Trophoblast cell (in vitro differentiated cells and primary cell): ENCODE results near the gene CYB561D1.

Experiments
- DNase-seq, 2 donors: peaks; one replicate each; pipeline ENCODE4 v3.0.0-alpha.2; 2016
- H2AFZ ChIP-seq: 2 replicates; pipeline ENCODE4 v1.6.1; 2013; ENCODE audit warnings: low read length, moderate library complexity, mild to moderate bottlenecking; ENCODE audit not compliant: insufficient read depth, poor library complexity
- H2AK5ac ChIP-seq: 2 replicates; pipeline ENCODE4 v1.6.1; 2013; ENCODE audit warnings: mild to moderate bottlenecking, low read length
- H2BK120ac ChIP-seq: 2 replicates; pipeline ENCODE4 v1.6.1; 2013; ENCODE audit warnings: low read length, mild to moderate bottlenecking, moderate library complexity; ENCODE audit not compliant: insufficient read depth, poor library complexity
- H2BK12ac ChIP-seq: 2 replicates; pipeline ENCODE4 v1.6.1; 2013; ENCODE audit warnings: mild to moderate bottlenecking, low read length, moderate library complexity
- H2BK5ac ChIP-seq: 2 replicates; pipeline ENCODE4 v1.6.1; 2013; ENCODE audit warnings: low read length, low read depth, moderate library complexity, mild to moderate bottlenecking; ENCODE audit not compliant: poor library complexity
- H3K14ac ChIP-seq: 2 replicates; pipeline ENCODE4 v1.6.1; 2013; ENCODE audit warnings: mild to moderate bottlenecking, low read length
- H3K18ac ChIP-seq: 2 replicates; pipeline ENCODE4 v1.6.1; 2013; ENCODE audit warnings: mild to moderate bottlenecking, low read length
- H3K23ac ChIP-seq: 2 replicates; pipeline ENCODE4 v1.6.1; 2013; ENCODE audit warnings: low read length
- H3K27ac ChIP-seq: 2 replicates; pipeline ENCODE4 v1.5.1; 2013; ENCODE audit warnings: low read depth, mild to moderate bottlenecking, inconsistent platforms, low read length, moderate library complexity
- H3K27me3 ChIP-seq: 2 replicates; pipeline ENCODE4 v1.6.1; 2013; ENCODE audit warnings: inconsistent platforms, mild to moderate bottlenecking, low read length, moderate library complexity; ENCODE audit not compliant: insufficient read depth
- H3K36me3 ChIP-seq, 2 experiments: 1 replicate in 1 of 2; 2 replicates in 1 of 2; pipeline ENCODE4 v1.6.1; 2013; ENCODE audit warnings: low read length in 2 of 2, mild to moderate bottlenecking in 2 of 2, moderate library complexity in 1 of 2; ENCODE audit not compliant: insufficient read depth in 2 of 2, control insufficient read depth in 1 of 2
- H3K4ac ChIP-seq: 2 replicates; pipeline ENCODE4 v1.6.1; 2013; ENCODE audit warnings: low read depth, mild to moderate bottlenecking, low read length, moderate library complexity
- H3K4me1 ChIP-seq, 2 experiments: 1 replicate in 1 of 2; 2 replicates in 1 of 2; pipeline ENCODE4 v1.6.1; 2013; ENCODE audit warnings: low read length in 2 of 2, mild to moderate bottlenecking in 2 of 2, moderate library complexity in 1 of 2; ENCODE audit not compliant: insufficient read depth in 2 of 2, control insufficient read depth in 1 of 2
- H3K4me2 ChIP-seq: 2 replicates; pipeline ENCODE4 v1.6.1; 2013; ENCODE audit warnings: inconsistent platforms, mild to moderate bottlenecking, low read length, moderate library complexity
- H3K4me3 ChIP-seq: 2 replicates; pipeline ENCODE4 v1.5.1; 2013; ENCODE audit warnings: mild to moderate bottlenecking, low read depth, low read length, inconsistent platforms
- H3K79me1 ChIP-seq: one replicate; pipeline ENCODE4 v1.6.1; 2013; ENCODE audit warnings: low read length
- H3K79me2 ChIP-seq: 2 replicates; pipeline ENCODE4 v1.6.1; 2013; ENCODE audit warnings: low read length, mild to moderate bottlenecking; ENCODE audit not compliant: control insufficient read depth, insufficient read depth, poor library complexity
- H3K9ac ChIP-seq: 2 replicates; pipeline ENCODE4 v1.6.1; 2013; ENCODE audit warnings: mild to moderate bottlenecking, low read length
- H3K9me3 ChIP-seq: 2 replicates; pipeline ENCODE4 v1.6.1; 2013; ENCODE audit warnings: low read depth, mild to moderate bottlenecking, control low read depth, inconsistent platforms, low read length; ENCODE audit not compliant: insufficient read depth
- H4K12ac ChIP-seq: 2 replicates; pipeline ENCODE4 v1.6.1; 2013; ENCODE audit warnings: low read depth, mild to moderate bottlenecking, low read length, moderate library complexity
- H4K8ac ChIP-seq: 2 replicates; pipeline ENCODE4 v1.6.1; 2013; ENCODE audit warnings: low read depth, mild to moderate bottlenecking, low read length, moderate library complexity
- H4K91ac ChIP-seq: one replicate; pipeline ENCODE4 v1.6.1; 2013; ENCODE audit warnings: low read depth, mild to moderate bottlenecking, low read length, moderate library complexity
- WGBS: extraction: QIAGEN DNeasy Blood & Tissue Kit; methylation state at CpG from one replicate; pipeline ENCODE4 v1.1.7; 2013; ENCODE audit warnings: missing lambda C conversion rate; ENCODE audit not compliant: insufficient read length, insufficient coverage; ENCODE audit errors: extremely low coverage; 5-methylcytosine and 5-hydroxymethylcytosine counted together

CYB561D1 gene

DNA sequence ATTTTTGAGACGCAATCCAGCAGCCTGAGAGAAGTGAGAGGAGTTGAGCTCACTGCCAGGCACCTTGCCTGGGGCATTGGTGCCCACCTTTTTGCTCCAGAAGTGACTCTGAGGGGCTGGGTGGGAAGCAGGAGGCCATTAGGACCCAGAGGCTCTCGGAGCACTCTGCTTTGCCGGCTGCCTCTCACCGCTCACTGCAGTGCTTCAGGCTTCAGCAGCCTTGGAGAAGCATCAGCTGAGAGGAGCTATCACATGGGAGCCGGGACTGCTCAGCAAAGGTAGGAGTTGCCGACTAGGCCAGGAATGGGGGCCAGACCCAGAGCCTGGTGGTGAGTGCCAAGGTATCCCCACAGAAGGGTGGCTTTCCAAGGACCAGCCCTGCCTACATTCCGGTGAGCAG, 45.8 kb downstream of the CYB561D1 start, which contains the start of gene GPR61:
TSS of gene GPR61 (plus strand) at position 197 of the 400 bp plus-strand sequence. CDS start 3,151 bp downstream, outside the sequence.
- H3K27me3 ChIP-seq, result no peaks in the 10 kb centered on the region
- no peak within 1 kb of the TSS for H3K27ac ChIP-seq
- DNase-seq, result no peak
- no peak within 1 kb of the TSS for H3K18ac ChIP-seq
- no peak within 1 kb of the TSS for H3K4ac ChIP-seq
- H2AFZ ChIP-seq, result no peak within 1 kb of the TSS
- no peak within 1 kb of the TSS for H3K4me3 ChIP-seq
- H3K4me2 ChIP-seq, result no peak within 1 kb of the TSS
- H3K9ac ChIP-seq, result no peak within 1 kb of the TSS
- no CpG with 5 or more reads among the region's 7 CpGs for whole genome bisulfite sequencing
- no peaks in the 10 kb centered on the region for H3K36me3 ChIP-seq
- H3K79me2 ChIP-seq, result no peaks in the 10 kb centered on the region
- H2BK120ac ChIP-seq, result no peak within 1 kb of the TSS
- H3K9me3 ChIP-seq, result no peaks in the 10 kb centered on the region
- H3K4me1 ChIP-seq, result no peaks in the 10 kb centered on the region
- H2AK5ac ChIP-seq, result no peak within 1 kb of the TSS
- no peak within 1 kb of the TSS for H4K12ac ChIP-seq
- H2BK12ac ChIP-seq, result no peak within 1 kb of the TSS
- H4K8ac ChIP-seq, result no peak within 1 kb of the TSS
- no peak within 1 kb of the TSS for H4K91ac ChIP-seq
- H3K14ac ChIP-seq, result no peak within 1 kb of the TSS
- H3K79me1 ChIP-seq, result no peaks in the 10 kb centered on the region
- H2BK5ac ChIP-seq, result no peak within 1 kb of the TSS
- no peak within 1 kb of the TSS for H3K23ac ChIP-seq

- no peak for DNase-seq
- H3K4me2 ChIP-seq, result no peak overlapping the region
- no peak overlapping the region for H2AK5ac ChIP-seq
- H2BK120ac ChIP-seq, result no peak overlapping the region
- H3K79me2 ChIP-seq, result no peaks in the 10 kb centered on the region
- H3K9me3 ChIP-seq, result no peaks in the 10 kb centered on the region
- H3K79me1 ChIP-seq, result no peaks in the 10 kb centered on the region
- H3K36me3 ChIP-seq, result no peaks in the 10 kb centered on the region
- no peak overlapping the region for H2BK5ac ChIP-seq
- no peak overlapping the region for H3K23ac ChIP-seq
- no peak overlapping the region for H3K18ac ChIP-seq
- H3K27me3 ChIP-seq, result no peaks in the 10 kb centered on the region
- H3K4ac ChIP-seq, result no peak overlapping the region
- H4K91ac ChIP-seq, result no peak overlapping the region
- H3K4me1 ChIP-seq, result no peaks in the 10 kb centered on the region
- H3K4me3 ChIP-seq, result no peak overlapping the region
- no peak overlapping the region for H4K12ac ChIP-seq
- no peak overlapping the region for H3K14ac ChIP-seq
- no peak overlapping the region for H4K8ac ChIP-seq
- no peak overlapping the region for H3K27ac ChIP-seq
- WGBS, result no CpG with 5 or more reads among the region's 3 CpGs
- no peak overlapping the region for H2BK12ac ChIP-seq
- H2AFZ ChIP-seq, result no peak overlapping the region
- H3K9ac ChIP-seq, result no peak overlapping the region
Measured at GRCh38 chr1:109541102-109541501, 47.2 kb downstream of the CYB561D1 start.

- Histone ChIP-seq H2BK120ac (no peak overlapping the region), H3K27me3 (no peaks in the 10 kb centered on the region), H4K91ac (no peak overlapping the region), H3K4me2 (no peak overlapping the region), H3K4ac (no peak overlapping the region), H3K4me3 (no peak overlapping the region), H2AFZ (no peak overlapping the region), H2BK12ac (no peak overlapping the region), H3K9me3 (no peaks in the 10 kb centered on the region), H2BK5ac (no peak overlapping the region), H3K23ac (no peak overlapping the region), H2AK5ac (no peak overlapping the region), H3K4me1 (peaks cover 3 to 4% of the 10 kb centered on the region in 2 experiments), H3K79me1 (peaks cover 2% of the 10 kb centered on the region), H4K8ac (no peak overlapping the region), H3K36me3 (no peaks in the 10 kb centered on the region), H3K18ac (no peak overlapping the region), H3K9ac (no peak overlapping the region), H3K79me2 (no peaks in the 10 kb centered on the region), H4K12ac (no peak overlapping the region), H3K14ac (no peak overlapping the region), H3K27ac (no peak overlapping the region)
- no CpG with 5 or more reads among the region's 10 CpGs for WGBS
- no peak for DNase-seq
Measured at GRCh38 chr1:109542657-109543056, 48.8 kb downstream of the CYB561D1 start.

- Histone ChIP-seq H3K27me3 (no peaks in the 10 kb centered on the region), H3K9ac (no peak overlapping the region), H4K12ac (no peak overlapping the region), H3K79me2 (peaks cover 2% of the 10 kb centered on the region), H3K9me3 (no peaks in the 10 kb centered on the region), H4K8ac (no peak overlapping the region), H2BK5ac (no peak overlapping the region), H3K23ac (no peak overlapping the region), H4K91ac (no peak overlapping the region), H3K79me1 (peaks cover 2% of the 10 kb centered on the region), H3K36me3 (no peaks in the 10 kb centered on the region), H2BK12ac (no peak overlapping the region), H3K27ac (no peak overlapping the region), H3K18ac (no peak overlapping the region), H3K4me3 (no peak overlapping the region), H3K4ac (no peak overlapping the region), H3K14ac (no peak overlapping the region), H3K4me1 (peaks cover 3 to 4% of the 10 kb centered on the region in 2 experiments), H2AFZ (no peak overlapping the region), H3K4me2 (no peak overlapping the region), H2AK5ac (no peak overlapping the region), H2BK120ac (no peak overlapping the region)
- no CpG with 5 or more reads among the region's 24 CpGs for WGBS
- DNase-seq, result peak in 1 of 2 donors; percentile 16
Measured at GRCh38 chr1:109543283-109543987, 49.5 kb downstream of the CYB561D1 start.
